ENCODE measurements around the gene ASPHD1.
A peak's percentile ranks its signal among the peaks of the same experiment; 100 is the strongest.
"Not testable (repeated sequence)": the region's sequence is repeated elsewhere in the genome, so short reads cannot be mapped to it uniquely, and the experiment has no call there.

The ASPHD1 gene

DNA sequence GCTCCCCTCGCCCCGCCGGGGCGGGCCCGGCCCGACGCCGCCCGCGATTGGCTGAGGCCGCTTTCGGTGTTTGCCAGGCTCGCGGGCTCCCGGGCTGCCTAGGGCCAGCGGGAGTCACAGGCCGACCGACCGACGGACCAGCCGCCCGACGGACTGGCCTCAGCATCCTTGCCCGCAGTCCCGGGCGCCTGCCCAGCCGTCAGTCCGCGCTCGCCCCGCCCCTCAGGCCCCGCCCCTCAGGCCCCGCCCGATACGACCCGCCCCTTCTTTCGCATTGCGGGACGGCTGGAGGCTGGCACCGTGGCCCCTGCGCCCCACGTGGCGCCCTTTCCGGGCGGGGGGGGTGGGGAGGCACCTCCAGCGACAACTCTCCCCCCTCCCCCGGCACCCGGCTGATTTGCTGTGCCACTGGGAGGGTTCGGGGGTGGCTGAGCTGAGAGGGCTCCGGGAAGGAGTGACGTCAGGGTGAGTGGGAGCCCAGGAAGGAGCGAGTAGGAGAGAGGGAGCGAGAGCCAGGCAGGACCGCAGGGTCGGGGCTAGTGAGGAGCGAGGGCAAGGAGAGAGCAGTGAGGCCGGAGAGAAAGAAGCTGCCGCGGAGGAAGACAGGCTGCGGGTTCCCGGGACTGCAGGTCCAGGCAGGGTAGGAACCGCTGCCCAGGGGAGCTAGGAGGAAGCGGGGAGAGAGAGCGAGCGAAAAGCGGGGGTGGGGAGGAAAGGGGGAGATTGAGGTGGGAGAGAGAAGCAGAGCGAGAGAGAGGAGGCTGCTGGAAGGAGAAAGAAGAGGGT, at the start of gene ASPHD1:
Gene ASPHD1 (plus strand): TSS at position 387 of the 786 bp plus-strand sequence. CDS start 484 bp downstream, outside the sequence.
- peak; percentile 44 to 48 for DNase-seq (ENCODE audit: low read depth in 2 of 2)

- DNase-seq (ENCODE audit: low read depth in 2 of 2) = no peak
Measured at GRCh38 chr16:29850998-29851397, 49.3 kb upstream of the ASPHD1 start.

GRCh38 chr16:29852654-29853053, 47.6 kb upstream of the ASPHD1 start:
- no peak for DNase-seq (ENCODE audit: low read depth in 2 of 2)

DNA sequence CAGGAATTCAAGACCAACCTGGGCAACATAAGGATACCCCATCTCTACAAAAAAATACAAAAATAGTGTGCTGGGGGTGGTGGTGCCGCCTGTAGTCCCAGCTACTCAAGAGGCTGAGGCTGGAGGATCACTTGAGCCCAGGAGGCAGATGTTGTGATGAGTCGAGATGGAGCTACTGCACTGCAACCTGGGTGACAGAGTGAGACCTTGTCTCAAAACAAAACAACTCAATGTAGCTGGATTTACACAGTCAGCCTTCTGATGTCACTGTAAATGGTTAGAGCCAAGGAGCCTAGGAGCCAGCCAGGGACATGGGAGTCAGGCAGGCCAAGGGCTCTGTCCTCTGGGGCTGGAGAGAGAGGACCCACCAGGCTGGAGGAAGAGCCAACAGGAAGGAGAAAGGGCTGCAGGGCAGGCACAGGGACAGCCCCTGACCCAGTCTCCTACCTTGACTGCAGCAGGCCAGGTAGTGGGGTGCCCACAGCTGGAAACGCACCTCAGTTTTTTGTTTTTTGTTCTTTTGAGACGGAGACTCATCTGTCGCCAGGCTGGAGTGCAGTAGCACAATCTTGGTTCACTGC, 45.7 kb upstream of the ASPHD1 start:
- no peak for DNase-seq (ENCODE audit: low read depth in 2 of 2)

- no peak for DNase-seq (ENCODE audit: low read depth in 2 of 2)
Measured at GRCh38 chr16:29857133-29857760, 43.0 kb upstream of the ASPHD1 start.

DNA sequence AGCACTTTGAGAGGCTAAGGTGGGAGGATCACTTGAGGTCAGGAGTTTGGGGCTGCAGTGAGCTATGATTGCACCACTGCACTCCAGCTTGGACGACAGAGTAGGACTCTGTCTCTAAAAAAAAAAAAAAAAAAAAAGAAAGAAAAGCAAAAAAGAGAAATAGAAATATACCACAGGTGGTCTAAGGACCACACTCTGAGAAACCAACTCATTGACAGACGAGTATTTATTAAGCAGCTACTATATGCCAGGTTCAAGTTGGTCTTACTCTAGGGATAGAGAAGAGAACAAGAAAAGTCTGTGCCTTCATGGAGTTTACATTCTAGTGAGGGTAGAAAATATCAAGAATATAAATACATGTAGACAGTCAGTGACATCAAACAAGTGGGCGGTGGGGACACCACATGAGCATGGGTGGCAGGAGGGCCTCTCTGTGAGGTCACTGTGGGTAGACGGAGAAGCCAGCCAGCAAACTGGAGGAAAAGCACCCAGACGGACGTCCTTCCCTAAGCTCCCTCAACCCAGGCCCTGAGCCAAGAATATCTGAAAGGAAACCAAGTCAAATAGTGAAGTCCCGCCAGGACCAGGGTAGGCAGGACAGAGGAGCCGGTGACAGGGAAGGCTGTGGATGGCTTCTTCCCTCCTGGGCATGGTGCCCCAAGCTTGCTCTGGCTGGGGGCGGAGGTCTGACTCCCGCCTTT, 42.0 kb upstream of the ASPHD1 start:
- no peak for DNase-seq (ENCODE audit: low read depth in 2 of 2)

DNA sequence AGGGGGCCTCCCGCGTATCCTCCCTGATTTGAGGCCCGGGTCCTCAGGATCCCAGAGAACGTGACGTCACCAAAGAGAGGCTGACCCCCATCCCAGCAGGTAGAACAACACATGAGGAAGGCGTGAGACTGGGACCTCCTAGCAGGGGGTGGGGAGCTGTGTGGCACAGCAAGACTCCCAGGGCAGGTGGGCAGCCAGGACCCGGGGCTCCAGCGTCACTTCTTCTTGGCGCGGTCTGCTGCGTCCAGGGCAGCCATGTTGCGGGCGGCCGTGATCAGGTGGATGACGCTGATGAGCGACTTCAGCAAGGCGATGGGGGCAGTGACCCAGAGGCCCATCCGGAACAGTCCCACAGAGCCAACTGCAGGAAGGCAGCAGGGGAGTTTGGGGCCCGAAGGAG, 41.3 kb upstream of the ASPHD1 start:
- DNase-seq (ENCODE audit: low read depth in 2 of 2) = no peak

DNA sequence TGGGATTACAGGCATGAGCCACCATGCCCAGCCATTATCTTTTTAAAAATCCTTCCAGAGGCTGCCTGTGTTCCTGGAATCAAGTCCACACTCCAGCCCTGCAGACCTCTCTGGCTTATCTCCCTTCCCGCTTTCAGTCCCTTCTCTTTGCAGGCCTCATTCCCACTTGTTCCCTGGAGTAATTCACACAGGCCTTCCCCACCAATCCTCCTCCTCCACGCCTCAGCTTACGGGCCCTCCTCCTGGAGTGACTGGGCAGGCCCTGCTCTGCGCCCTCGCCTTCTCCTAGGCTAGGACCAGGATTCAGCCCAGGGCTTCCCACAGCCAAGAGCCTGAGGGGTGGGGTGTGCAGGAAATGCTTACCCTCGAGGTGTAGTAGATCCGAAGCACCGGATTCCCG, 40.1 kb upstream of the ASPHD1 start:
- DNase-seq (ENCODE audit: low read depth in 2 of 2) = no peak

DNA sequence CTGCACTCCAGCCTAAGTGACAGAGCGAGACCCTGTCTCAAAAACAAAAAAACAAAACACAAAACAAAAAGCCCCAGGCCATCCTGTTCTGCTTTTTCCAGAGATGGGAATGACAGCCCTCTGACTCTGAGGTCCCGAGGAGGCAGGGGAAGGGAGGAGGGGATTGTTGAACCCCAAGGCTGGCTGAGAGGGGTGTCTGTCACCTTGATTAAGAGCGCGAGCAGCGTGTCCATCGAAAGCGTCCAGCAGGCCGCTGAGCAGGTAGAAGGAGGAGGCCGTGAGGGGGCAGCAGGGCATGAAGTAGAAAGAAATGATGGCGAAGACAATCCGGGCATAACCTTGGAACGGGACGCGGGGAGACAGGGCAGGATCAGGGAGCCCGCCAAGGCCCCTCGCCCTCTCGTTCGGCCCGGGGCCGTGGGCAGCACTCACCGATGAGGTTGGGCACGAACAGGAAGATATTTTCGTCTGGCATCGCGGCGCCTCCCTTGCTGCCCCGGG, 37.9 kb upstream of the ASPHD1 start:
- no peak for DNase-seq (ENCODE audit: low read depth in 2 of 2)

- DNase-seq (ENCODE audit: low read depth in 2 of 2) = peak; percentile 88 to 90
Measured at GRCh38 chr16:29862884-29863668, 37.2 kb upstream of the ASPHD1 start, which contains the start of gene CDIPT. CDIPT (minus strand) TSS chr16:29863226; CDS start chr16:29862857, 369 bp downstream.

- no peak for DNase-seq (ENCODE audit: low read depth in 2 of 2)
Measured at GRCh38 chr16:29863669-29863984, 36.7 kb upstream of the ASPHD1 start.

DNA sequence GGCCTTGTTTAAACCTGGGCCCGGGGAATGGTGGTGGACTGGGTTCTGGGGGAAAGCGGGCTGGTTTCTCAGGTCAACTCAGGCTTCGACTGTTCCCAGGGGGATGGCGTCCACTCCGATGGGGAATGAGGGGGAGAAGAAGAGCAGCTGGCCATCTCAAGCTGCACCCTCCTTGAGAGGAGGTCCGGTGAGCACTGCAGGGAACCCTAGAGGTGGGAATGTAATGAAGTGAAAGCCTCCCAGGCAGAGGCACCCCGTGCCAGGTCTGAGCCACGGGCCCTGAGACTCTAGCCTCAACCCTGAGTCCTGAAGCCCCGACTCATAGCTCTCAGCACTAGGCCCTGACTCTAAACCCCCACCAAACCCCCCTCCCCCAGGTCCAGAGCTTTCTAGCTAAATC, 36.1 kb upstream of the ASPHD1 start:
- no peak for DNase-seq (ENCODE audit: low read depth in 2 of 2)

GRCh38 chr16:29868396-29869009, 31.8 kb upstream of the ASPHD1 start:
- no peak for DNase-seq (ENCODE audit: low read depth in 2 of 2)

- not testable (repeated sequence) for DNase-seq (ENCODE audit: low read depth in 2 of 2)
Measured at GRCh38 chr16:29869067-29869466, 31.2 kb upstream of the ASPHD1 start.

DNA sequence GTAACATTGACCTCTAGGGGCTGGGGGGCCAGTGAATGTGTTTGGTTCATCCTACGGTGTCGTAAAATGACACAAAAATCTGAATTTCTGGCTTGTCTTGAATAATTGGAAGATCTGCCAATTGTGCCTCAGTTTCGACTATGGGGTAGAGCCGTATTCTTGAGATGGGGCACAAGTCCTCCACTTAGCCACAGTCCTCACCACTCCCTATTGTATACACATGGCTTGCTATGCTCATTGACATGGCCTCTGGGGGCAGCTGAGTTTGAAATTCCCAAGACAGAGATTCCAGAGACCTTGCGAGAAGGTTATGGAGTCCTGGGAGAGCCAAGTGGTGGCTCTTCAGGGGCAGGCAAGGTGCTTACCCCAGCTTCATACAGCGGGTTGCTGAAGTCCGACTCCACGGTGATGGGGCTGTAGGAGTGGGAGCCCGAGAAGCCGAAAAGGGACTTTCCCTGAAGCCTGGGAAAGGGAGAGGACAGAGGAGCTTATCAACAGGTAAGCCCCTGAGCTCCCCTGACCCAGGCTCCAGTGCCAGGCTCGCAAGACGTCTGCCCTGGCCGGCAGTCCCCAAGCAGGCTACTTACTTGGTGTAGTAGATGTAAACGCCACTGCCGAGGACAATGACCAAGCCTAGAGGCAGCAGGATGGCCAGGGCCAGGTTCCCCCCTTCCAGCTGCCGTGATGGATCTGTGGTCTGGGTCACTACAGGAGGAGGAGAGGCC, 28.3 kb upstream of the ASPHD1 start:
- no peak for DNase-seq (ENCODE audit: low read depth in 2 of 2)

DNA sequence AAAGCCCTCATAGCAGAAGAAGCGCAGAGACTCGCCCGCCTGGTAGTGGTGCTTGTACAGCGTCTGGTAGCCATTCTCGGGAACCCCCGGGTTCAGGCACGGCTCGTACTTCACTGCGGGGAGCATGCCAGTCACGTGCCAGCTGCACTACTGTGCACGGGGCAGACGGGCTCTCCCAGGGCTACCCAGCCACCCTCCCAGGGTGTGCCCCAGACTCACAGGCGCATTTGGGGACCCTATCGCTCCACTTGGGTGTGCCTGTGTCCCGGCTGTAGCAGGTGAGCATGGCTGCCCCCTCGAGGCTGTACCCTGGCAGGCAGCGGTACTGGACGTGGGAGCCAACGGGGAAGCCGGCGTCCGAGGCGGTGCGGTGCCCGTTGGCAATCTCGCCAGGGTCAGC, 27.0 kb upstream of the ASPHD1 start:
- DNase-seq (ENCODE audit: low read depth in 2 of 2) = no peak

DNA sequence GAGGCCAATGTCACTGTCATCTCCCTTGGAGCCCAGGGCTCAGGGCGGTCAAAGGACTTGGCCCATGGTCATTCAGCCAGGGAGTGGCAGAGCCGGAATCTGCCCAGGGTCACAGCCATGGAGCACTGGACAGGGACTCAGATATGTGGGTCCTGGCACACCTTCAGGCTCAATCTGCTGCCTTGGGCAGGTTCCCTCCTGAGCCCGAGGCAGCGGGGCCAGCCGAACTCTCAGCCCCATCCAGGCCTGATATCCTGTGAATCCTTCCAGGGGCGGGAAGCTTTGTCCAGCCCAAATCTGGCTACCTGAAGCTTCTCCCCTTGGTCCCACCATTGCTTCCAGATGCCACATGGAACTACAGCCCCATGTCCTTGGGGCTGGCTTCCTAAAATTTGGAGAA, 25.1 kb upstream of the ASPHD1 start:
- DNase-seq (ENCODE audit: low read depth in 2 of 2) = no peak

GRCh38 chr16:29876217-29876593, 24.1 kb upstream of the ASPHD1 start:
- no peak for DNase-seq (ENCODE audit: low read depth in 2 of 2)

DNA sequence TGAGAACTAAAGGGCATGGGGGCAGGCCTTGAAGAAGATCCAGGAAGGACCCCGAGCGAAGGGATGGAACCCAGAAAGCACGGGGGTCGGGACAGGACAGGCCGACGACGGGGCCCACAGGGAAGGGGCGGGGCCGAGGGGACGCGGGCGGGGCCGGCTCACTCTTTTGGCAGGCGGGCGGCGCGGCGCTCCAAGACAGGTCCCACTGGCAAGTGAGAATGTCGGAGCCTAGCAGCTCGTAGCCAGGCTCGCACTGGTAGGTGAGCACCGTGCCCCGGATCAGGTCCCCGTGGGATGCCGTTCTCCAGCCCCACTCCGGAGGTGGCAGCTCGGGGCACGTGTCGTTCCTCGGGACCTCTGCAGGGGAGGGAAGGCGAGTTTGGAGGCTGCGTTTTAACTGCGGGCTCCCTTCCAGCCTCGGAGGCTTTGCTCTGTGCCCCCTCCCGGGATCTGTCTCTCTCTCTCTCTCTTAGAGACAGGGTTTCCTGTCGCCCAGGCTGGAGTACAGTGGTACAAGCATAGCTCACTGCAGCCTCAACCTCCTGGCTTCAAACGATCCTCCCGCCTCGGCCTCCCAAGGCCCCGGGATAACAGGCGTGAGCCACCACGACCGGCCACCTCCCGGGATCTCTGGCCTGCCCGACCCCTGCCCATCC, 23.6 kb upstream of the ASPHD1 start:
- DNase-seq (ENCODE audit: low read depth in 2 of 2) = peak in 1 of 2 donors; percentile 26
